ENCODE measurements around the gene RPS10.

DNA sequence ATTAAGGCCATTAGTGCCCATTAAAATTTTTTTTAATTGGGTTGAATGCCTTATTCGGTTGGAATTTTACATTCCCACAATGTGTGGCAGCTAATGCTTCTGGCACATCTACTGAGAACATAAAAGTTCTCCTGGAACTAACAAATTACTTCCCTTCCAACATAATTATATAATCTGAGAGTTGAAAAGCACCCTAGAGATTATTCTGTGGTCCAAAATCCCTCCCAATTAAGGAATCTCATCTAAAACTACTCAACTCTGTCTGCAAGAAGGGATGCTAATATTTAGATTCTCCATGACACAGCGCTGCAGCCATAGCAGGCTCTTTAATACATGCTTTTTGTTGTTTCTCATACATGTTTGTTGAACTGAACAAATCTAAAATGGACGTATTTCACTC, 37.4 kb downstream of the RPS10 start:
- TF ChIP-seq, protein P1, sequence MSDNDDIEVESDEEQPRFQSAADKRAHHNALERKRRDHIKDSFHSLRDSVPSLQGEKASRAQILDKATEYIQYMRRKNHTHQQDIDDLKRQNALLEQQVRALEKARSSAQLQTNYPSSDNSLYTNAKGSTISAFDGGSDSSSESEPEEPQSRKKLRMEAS (IDR thresholded peaks at IDR 0.05; ENCODE audit: insufficient read depth, insufficient read length) = no peak
- TF ChIP-seq, protein P2, sequence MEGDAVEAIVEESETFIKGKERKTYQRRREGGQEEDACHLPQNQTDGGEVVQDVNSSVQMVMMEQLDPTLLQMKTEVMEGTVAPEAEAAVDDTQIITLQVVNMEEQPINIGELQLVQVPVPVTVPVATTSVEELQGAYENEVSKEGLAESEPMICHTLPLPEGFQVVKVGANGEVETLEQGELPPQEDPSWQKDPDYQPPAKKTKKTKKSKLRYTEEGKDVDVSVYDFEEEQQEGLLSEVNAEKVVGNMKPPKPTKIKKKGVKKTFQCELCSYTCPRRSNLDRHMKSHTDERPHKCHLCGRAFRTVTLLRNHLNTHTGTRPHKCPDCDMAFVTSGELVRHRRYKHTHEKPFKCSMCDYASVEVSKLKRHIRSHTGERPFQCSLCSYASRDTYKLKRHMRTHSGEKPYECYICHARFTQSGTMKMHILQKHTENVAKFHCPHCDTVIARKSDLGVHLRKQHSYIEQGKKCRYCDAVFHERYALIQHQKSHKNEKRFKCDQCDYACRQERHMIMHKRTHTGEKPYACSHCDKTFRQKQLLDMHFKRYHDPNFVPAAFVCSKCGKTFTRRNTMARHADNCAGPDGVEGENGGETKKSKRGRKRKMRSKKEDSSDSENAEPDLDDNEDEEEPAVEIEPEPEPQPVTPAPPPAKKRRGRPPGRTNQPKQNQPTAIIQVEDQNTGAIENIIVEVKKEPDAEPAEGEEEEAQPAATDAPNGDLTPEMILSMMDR (IDR thresholded peaks at IDR 0.05; ENCODE audit: extremely low read depth in 1 of 2, insufficient read depth in 1 of 2, low read depth in 1 of 2, low read length in 2 of 2) = no peak
- TF ChIP-seq POLR2AphosphoS5 (IDR thresholded peaks at IDR 0.05; ENCODE audit: insufficient read depth, low read depth, low read length) = no peak

All from endothelial cell of umbilical vein (primary cell).